ENCODE data around the gene ZBP1.

The ZBP1 gene

DNA sequence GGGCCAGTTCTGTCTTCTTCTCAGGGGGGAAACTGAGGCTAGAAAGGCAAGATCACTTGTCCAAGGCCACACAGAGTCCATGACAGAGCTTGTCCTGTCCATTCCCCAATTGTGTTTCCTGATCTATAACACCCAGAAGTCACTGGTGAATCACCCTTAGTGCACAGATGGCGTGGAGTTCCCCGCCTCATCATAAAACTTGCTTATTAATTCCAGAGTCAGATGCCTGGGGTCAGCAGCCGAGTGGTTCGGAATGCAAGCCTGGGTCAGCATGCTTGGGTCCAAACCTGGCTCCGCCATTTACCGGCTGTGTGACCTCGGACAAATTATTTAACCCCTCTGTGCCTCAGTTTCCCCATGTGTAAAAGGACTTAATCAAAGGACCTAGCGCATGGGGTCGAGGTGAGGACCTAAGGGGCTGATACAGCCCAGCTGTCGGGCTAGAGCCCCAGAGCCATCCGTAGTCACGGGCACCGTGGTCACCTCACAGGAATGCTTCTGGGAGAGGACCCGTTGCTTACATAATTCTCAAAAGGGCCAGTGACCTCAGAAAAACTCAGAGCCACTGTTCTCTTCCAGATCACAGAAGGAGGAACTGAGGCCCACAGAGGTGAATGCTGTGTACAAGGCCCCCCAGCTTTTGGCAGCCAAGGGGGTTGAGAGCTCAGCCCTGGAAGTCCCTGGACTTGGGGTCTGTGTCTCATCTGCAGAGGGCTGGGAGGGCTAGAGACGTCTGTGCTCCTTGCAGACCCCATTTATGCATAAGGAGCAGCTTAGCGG is 1.4 kb upstream of the ZBP1 start:
- H3K4me3 ChIP-seq (ENCODE audit: low read length) = no peak overlapping the region; the same call in 1 of the 2 replicates
- TF ChIP-seq ZNF274 (IDR thresholded peaks at IDR 0.05; ENCODE audit: low read depth, low read length) = no peak

DNA sequence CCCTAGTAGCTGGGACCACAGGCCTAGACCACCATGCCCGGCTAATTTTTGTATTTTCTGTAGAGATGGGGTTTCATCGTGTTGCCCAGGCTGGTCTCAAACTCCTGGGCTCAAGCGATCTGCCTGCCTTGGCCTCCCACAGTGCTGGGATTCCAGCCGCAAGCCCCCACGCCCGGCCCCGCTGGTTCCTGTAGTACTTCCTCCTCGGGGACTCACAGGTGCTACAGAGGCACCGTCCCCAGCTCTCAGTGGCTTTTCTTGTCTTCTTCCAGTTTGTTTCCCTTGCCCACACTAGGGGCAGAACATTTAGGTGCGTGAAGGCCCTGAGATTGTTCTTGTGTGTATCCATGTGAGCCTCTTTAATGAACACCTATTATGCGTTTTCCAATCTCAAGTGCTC is 773 bp upstream of the ZBP1 start:
- no peak overlapping the region; the same call in 1 of the 2 replicates for H3K4me3 ChIP-seq (ENCODE audit: low read length)
- TF ChIP-seq ZNF274 (IDR thresholded peaks at IDR 0.05; ENCODE audit: low read depth, low read length) = no peak

DNA sequence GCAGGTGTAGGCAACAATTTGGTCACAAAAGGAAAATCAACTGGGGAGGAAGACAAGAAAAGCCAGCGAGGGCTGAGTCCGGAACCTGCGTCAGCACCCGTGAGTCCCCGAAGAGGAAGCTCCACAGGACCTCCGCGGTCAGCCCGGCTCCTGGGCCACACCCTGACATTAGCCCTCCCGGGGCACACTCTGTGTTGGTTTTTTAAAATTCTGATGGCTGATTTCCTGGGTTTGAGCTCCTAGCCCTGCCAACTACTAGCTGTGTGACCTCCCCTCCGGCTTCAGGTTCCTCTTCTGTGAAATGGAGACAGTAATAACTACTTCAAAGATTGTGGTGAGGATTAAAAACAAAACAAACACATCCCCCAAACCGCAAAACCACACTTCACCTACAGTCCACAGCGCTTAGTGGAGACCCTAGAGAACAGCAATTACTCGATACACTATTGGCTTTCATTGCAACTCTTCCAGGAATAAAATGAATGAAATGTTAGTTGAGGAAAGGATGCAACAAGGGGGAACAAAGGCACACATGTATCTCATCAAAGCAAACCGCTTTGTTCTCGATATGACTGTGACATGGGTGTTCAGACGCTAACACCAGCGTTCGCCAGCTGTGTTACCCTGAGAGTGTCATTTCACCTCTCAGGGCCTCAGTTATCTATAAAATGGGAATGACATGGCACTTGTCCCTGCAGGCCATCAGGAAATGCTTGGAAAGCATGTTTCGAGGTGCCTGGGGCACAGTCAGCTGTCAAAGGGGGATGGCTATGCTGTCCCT is 985 bp downstream of the ZBP1 start:
- TF ChIP-seq ZNF274 (IDR thresholded peaks at IDR 0.05; ENCODE audit: low read depth, low read length) = no peak
- H3K4me3 ChIP-seq (ENCODE audit: low read length) = peak overlapping the region; percentile 45; the same call in 1 of the 2 replicates

DNA sequence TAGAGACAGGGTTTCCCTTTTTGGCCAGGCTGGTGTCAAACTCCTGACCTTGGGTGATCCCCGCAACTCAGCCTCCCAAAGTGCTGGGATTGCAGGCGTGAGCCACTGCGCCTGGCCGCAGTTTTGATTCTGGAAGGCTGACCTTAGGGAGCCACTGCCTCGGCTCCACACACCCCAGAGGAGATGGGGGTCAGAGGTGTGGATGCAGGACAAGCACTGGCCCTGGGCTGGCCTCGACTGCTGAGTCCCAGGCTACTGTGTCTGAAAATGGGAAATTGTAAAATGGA is 1.5 kb downstream of the ZBP1 start:
- no peak for TF ChIP-seq ZNF274 (IDR thresholded peaks at IDR 0.05; ENCODE audit: low read depth, low read length)
- H3K4me3 ChIP-seq (ENCODE audit: low read length) = peak overlapping the region; percentile 45; the same call in 1 of the 2 replicates

DNA sequence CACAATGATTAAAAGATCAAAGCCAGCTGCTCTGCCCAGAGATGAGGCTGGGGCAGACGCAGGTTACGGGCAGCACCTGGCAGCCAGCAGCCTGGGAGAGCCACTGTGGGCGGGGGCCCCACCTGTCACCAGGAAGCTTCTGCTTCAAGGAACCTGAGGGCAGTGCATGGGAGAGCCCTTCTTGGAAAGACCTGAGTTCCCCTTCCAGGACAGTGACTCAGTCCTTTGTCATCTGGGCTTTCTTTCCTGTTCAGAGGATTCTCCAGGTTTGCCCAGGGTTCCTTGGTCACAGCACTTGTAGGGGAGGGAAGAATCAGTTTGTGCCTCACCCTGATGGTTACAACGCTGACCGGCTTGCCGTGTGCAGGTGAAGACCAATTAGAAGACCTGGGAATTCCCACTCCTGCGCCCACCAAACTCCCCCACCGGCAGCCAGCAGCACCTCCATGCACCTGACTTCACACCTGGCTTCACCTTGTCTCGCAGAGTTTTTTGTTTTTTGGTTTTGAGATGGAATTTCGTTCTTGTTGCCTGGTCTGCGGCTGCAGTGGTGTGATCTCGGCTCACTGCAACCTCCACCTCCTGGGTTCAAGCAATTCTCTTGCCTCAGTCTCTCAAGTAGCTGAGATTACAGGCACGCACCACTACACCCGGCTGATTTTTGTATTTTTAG is 2.0 kb downstream of the ZBP1 start:
- peak overlapping the region; percentile 45; the same call in 1 of the 2 replicates for H3K4me3 ChIP-seq (ENCODE audit: low read length)
- TF ChIP-seq ZNF274 (IDR thresholded peaks at IDR 0.05; ENCODE audit: low read depth, low read length) = no peak

DNA sequence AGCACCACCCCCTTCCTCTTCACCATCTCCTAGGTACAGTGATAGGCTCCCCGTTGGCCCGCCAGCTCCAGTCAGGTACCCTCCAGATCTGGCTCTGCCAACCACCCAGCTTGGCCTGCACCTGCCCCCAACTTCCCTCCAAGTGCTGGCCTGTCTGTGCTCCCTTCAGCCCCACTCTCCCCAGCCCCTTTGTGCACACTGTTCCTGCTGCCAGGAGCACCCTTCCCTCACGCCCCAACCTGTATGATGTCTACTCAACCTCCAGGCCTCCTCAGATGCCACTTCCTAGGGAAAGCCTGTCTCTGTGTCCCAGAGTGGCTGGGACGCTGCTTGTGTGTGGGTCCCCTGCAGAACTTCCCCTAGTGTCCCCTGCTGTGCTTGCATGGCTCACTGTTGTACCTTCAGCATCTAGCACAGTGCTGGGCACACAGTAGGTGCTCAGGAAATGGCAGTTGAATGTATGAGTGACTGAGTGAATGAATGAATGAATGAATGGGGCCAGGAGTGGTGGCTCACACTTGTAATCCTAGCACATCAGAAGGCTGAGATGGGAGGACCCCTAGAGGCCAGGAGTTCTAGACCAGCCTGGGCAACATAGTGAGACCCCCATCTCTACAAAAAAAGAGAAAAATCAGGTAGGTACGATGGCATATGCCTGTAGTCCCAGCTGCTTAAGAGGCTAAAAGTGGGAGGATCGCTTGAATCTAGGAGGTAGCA is 3.0 kb downstream of the ZBP1 start:
- no peak for TF ChIP-seq ZNF274 (IDR thresholded peaks at IDR 0.05; ENCODE audit: low read depth, low read length)
- no peak overlapping the region; the same call in 1 of the 2 replicates for H3K4me3 ChIP-seq (ENCODE audit: low read length)

DNA sequence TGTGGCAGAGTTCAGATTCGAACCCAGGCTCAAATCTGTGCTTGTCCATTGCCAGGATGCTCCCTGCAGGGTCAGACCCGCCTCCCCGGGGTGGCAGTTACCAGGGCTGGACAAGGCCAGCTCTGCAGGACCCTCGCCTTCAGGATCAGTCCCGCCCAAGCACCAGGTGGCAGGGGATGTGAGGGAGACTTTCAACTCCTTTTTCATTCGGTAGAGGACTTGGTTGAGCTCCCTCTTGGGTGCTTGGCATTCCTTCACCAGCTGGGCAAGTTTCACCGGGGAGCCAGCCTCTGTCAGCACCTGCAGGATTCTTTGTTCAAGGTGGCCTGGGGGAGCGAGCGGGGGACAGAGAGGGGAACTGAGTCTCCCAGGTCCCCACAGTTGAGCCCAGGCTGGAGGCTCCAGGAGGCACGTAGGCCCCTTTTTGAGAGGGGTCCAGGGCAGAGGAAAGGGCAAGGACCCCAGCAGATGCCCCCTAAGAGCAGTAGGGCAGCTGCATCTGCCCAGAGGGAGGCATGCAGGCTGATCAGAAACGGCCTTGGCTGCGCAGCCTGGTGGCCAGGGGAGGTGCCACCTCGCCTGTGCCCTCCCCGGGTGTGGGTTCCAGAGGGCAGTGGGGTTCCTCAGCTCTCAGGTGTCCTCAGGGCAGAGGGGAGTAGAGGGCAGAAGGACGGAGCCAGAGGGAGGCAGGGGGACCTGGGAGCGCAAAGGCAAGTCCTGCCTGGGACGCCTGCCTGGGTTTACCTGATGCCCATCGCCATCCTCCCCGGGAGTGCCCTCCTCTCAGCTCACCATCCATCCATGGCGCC is 3.9 kb downstream of the ZBP1 start:
- no peak for TF ChIP-seq ZNF274 (IDR thresholded peaks at IDR 0.05; ENCODE audit: low read depth, low read length)
- no peak overlapping the region for H3K4me3 ChIP-seq (ENCODE audit: low read length)

DNA sequence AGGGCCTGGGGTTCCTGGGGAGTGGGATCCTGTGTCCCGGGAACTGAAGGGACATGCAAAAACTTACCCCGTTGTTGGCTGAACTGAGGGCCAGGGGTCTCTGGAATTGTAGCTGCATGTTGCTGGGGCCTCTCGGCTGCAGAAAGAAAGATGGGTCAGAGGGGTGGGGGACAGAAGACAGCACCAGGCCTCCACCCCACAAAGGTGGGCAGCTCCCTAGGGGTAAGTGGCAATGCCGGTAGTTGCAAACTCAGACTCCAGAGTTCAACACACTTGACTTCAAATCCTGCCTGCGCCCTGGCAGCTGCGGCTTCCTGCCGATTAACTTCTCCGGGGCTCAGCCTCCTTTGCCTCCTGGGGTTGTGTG is 4.8 kb downstream of the ZBP1 start:
- TF ChIP-seq ZNF274 (IDR thresholded peaks at IDR 0.05; ENCODE audit: low read depth, low read length) = no peak
- H3K4me3 ChIP-seq (ENCODE audit: low read length) = no peak overlapping the region

DNA sequence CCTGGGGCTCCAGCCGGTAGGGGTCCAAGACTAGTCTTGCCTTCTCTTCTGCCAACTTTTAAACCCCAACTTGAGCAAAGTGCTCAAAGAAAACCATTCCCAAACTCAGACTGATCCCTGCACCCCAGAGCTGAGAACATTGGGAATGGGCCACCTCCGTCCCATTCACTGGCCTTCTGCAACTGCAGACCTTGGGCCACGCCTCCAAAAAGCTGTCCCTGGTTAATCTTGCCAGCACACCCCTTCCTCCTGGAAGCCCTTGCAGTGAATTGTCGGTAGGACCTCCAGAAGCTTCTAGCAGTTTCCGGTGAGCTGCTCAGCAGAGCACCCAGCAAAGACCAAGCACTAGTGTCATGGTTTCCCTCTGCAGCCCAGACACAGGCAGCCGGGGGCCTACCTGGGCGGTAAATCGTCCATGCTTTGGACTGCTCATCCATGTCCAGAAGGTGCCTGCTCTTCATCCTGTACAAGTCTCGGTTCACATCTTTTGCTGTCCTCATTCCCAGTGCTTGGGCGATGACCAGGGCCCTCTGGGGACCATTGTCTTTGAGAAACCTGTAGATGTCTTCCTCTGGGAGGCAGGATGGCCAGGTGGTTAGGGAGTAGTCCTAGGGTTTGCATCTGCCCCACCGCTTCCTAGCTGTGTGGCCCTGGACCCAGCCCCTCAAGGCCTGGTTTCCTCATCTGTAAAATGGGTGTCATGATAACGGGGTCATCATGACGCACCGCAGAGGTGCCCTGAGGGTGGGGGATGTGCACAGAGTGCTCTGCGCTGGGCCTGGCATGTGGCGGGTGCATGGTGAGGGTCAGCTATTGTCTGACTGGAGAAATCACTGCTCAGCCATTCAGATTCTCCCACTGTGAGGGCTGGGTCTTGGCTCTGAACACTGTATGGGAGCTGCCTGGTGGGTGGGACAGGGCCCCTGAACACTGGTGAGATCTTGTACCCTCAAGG is 5.5 kb downstream of the ZBP1 start:
- no peak overlapping the region for H3K4me3 ChIP-seq (ENCODE audit: low read length)

DNA sequence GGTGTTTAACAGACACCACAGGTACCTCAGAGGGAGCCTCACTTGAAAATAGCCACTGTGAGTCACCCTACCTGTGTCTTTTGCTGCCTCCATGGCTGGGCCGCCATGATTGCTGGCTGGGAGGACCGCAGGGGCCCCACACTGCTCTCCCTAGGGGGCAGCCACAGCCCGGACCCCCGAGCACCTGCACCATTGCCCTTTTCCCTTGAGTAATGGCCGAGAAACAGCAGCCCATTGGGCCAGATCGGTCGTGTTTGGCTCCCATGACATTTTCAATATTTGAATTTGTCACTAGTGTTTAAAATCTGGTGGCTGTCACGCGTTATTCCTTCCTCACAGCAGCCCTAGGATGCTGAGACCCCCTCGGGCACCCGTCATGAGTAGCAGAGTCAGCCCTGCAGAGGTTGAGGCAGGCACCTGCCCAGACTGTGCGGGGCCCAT is 6.7 kb downstream of the ZBP1 start:
- no peak for TF ChIP-seq ZNF274 (IDR thresholded peaks at IDR 0.05; ENCODE audit: low read depth, low read length)
- no peak overlapping the region for H3K4me3 ChIP-seq (ENCODE audit: low read length)

More for the DNA sequence above, 5.5 kb downstream of the ZBP1 start:
- no peak for TF ChIP-seq ZNF274 (IDR thresholded peaks at IDR 0.05; ENCODE audit: low read depth, low read length)

DNA sequence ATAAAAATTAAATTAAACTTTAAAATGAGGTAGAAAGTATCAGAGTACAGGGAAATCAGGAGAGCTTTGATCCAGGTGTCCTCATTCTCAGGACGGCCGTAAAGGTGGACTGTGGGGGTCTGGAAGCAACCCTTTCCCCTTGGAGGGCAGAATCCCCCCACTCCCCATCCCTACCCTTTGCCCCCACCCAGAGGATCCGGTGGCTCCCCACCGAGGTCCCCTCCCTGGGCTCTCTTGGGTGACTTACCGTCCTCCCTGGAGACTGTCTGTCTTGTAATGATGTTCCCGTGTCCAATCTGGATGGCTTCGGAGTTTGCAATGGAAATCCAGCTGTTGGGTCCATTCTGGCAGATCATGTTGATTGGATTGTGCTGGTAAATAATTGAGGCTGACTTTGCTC is 7.3 kb downstream of the ZBP1 start:
- H3K4me3 ChIP-seq (ENCODE audit: low read length) = no peak overlapping the region

DNA sequence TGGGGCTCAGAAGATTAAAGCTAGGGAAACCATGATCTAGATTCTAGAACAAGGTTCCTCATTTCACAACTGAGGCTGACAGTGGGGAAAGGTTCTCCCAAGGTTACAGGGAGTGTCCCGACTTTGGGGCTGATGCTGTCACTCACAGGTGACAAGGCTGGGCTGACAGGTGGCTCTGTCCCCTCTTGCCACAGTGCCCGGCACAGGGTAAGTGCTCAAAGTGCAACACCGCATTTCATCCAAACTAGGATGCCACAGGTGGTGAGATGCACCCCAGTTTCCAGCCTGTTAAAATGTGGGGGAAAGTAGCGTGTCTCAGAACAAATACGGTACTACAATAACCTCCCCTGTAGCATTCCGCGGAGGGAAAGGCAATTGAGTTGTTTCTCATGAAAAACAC is 7.8 kb downstream of the ZBP1 start:
- H3K4me3 ChIP-seq (ENCODE audit: low read length) = no peak overlapping the region
- TF ChIP-seq ZNF274 (IDR thresholded peaks at IDR 0.05; ENCODE audit: low read depth, low read length) = no peak

More for the DNA sequence above, 7.3 kb downstream of the ZBP1 start:
- no peak for TF ChIP-seq ZNF274 (IDR thresholded peaks at IDR 0.05; ENCODE audit: low read depth, low read length)
